Measurements from ENCODE around the gene TRAPPC2. TPM values are rescaled to one million over a fixed set of nuclear protein-coding genes. Genes with fewer than 3 reads are reported as not detected.

TRAPPC2 gene
- total RNA-seq, 1 experiment from 2014 or later: 11.4 TPM

- ChIA-PET POLR2A (no interaction called here), CTCF (no interaction called here)
- in situ Hi-C loops (cut with HindIII; ENCODE audit: low pct_unique_long_range_greater_than_20kb, low sequenced_read_pairs): no loop called here
- TF ChIP-seq TCF7L2 (IDR thresholded peaks at IDR 0.05; ENCODE audit: low read depth, low read length) (no peak), POLR2AphosphoS5 (IDR thresholded peaks at IDR 0.05; ENCODE audit: low read depth, low read length) (no peak), SIN3A (IDR thresholded peaks at IDR 0.05; ENCODE audit: borderline replicate concordance, insufficient read depth, low read depth, low read length) (no peak), CTCF (IDR thresholded peaks at IDR 0.05) (no peak), REST (IDR thresholded peaks at IDR 0.05; ENCODE audit: insufficient read depth in 1 of 2, low read depth in 2 of 2, low read length in 1 of 2) (no peak)
- no peak overlapping the region for H3K4me3 ChIP-seq (ENCODE audit: low read depth in 2 of 2, low read length in 2 of 2)
- no peak overlapping the region for H3K27ac ChIP-seq (ENCODE audit: low read length)
- H3K9me3 ChIP-seq (ENCODE audit: control insufficient read depth, insufficient read depth, low read depth, low read length): no peaks in the 10 kb centered on the region
- H3K36me3 ChIP-seq (ENCODE audit: control insufficient read depth, insufficient read depth, low read length): no peaks in the 10 kb centered on the region; the same call in 1 of the 2 replicates
- H3K4me1 ChIP-seq (ENCODE audit: control insufficient read depth, insufficient read depth, low read length): no peaks in the 10 kb centered on the region
- no peaks in the 10 kb centered on the region for H3K27me3 ChIP-seq (ENCODE audit: control insufficient read depth, insufficient read depth, low read length)
- intact Hi-C loops (cut with micrococcal nuclease; ENCODE audit: unreplicated experiment): loop anchor here (5.0 kb wide), 1 partner anchor 91 kb away; no protein-coding TSS in a partner anchor
- DNase-seq (ENCODE audit: low read depth, low spot score) (no peak), ATAC-seq (no peak)
- no TSS peak for BruUV-seq (replicated peaks)
Measured at GRCh38 chrX:13748486-13748885, 14.1 kb upstream of the TRAPPC2 start.

GRCh38 chrX:13747836-13748235, 13.4 kb upstream of the TRAPPC2 start:
- no peaks in the 10 kb centered on the region; the same call in 1 of the 2 replicates for H3K36me3 ChIP-seq (ENCODE audit: control insufficient read depth, insufficient read depth, low read length)
- H3K27ac ChIP-seq (ENCODE audit: low read length): no peak overlapping the region
- ATAC-seq (peak; percentile 66; the same call in 1 of the 2 replicates), DNase-seq (ENCODE audit: low read depth, low spot score) (no peak)
- no peaks in the 10 kb centered on the region for H3K4me1 ChIP-seq (ENCODE audit: control insufficient read depth, insufficient read depth, low read length)
- no peaks in the 10 kb centered on the region for H3K9me3 ChIP-seq (ENCODE audit: control insufficient read depth, insufficient read depth, low read depth, low read length)
- TF ChIP-seq REST (IDR thresholded peaks at IDR 0.05; ENCODE audit: insufficient read depth in 1 of 2, low read depth in 2 of 2, low read length in 1 of 2) (no peak), POLR2AphosphoS5 (IDR thresholded peaks at IDR 0.05; ENCODE audit: low read depth, low read length) (no peak), TCF7L2 (IDR thresholded peaks at IDR 0.05; ENCODE audit: low read depth, low read length) (no peak), CTCF (IDR thresholded peaks at IDR 0.05) (peak; percentile 47), SIN3A (IDR thresholded peaks at IDR 0.05; ENCODE audit: borderline replicate concordance, insufficient read depth, low read depth, low read length) (no peak)
- no peak overlapping the region for H3K4me3 ChIP-seq (ENCODE audit: low read depth in 2 of 2, low read length in 2 of 2)
- POLR2A ChIA-PET: no interaction called here
- in situ Hi-C loops (cut with HindIII; ENCODE audit: low pct_unique_long_range_greater_than_20kb, low sequenced_read_pairs): no loop called here
- H3K27me3 ChIP-seq (ENCODE audit: control insufficient read depth, insufficient read depth, low read length): no peaks in the 10 kb centered on the region
- no TSS peak for BruUV-seq (replicated peaks)
- intact Hi-C loops (cut with micrococcal nuclease; ENCODE audit: unreplicated experiment): loop anchor here (5.0 kb wide), 1 partner anchor 91 kb away; no protein-coding TSS in a partner anchor
- CTCF ChIA-PET: no interaction called here

Data from Panc1 (cell line).